ENCODE data around the gene MCF2L.
"Not testable (repeated sequence)": the region's sequence is repeated elsewhere in the genome, so short reads cannot be mapped to it uniquely, and the experiment has no call there.

Gene MCF2L

GRCh38 chr13:113105032-113105920 lies 136.3 kb downstream of the MCF2L start, which contains the start of gene F7:
TSS of gene F7 (plus strand) at chr13:113105791. CDS start at chr13:113105842, 51 bp downstream.
- DNase-seq: no peak

- DNase-seq: no peak
Observed at GRCh38 chr13:113105921-113106452, 137.0 kb downstream of the MCF2L start.

- DNase-seq: no peak
Observed at GRCh38 chr13:113106711-113107351, 137.8 kb downstream of the MCF2L start.

- DNase-seq: not testable (repeated sequence)
Observed at GRCh38 chr13:113108521-113108920, 139.5 kb downstream of the MCF2L start.

- peak; percentile 14 for DNase-seq
Observed at GRCh38 chr13:113109151-113110047, 140.4 kb downstream of the MCF2L start.

- DNase-seq: peak; percentile 60
Observed at GRCh38 chr13:113110048-113110851, 141.2 kb downstream of the MCF2L start.

GRCh38 chr13:113110852-113111315 lies 141.9 kb downstream of the MCF2L start:
- DNase-seq: peak; percentile 36

GRCh38 chr13:113111821-113112220 lies 142.8 kb downstream of the MCF2L start:
- DNase-seq: not testable (repeated sequence)

GRCh38 chr13:113112475-113112874 lies 143.5 kb downstream of the MCF2L start:
- not testable (repeated sequence) for DNase-seq

- DNase-seq: no peak
Observed at GRCh38 chr13:113112893-113113845, 144.2 kb downstream of the MCF2L start.

- DNase-seq: no peak
Observed at GRCh38 chr13:113113846-113114271, 144.8 kb downstream of the MCF2L start.

GRCh38 chr13:113114511-113115362 lies 145.7 kb downstream of the MCF2L start:
- DNase-seq: no peak

GRCh38 chr13:113115363-113116205 lies 146.6 kb downstream of the MCF2L start:
- no peak for DNase-seq

GRCh38 chr13:113116206-113116800 lies 147.3 kb downstream of the MCF2L start:
- DNase-seq: no peak

- DNase-seq: no peak
Observed at GRCh38 chr13:113116871-113117271, 147.9 kb downstream of the MCF2L start.

- no peak for DNase-seq
Observed at GRCh38 chr13:113117335-113117872, 148.4 kb downstream of the MCF2L start.

GRCh38 chr13:113117911-113118260 lies 148.9 kb downstream of the MCF2L start:
- DNase-seq: no peak

All from activated CD8-positive, alpha-beta memory T cell treated with anti-CD3 and anti-CD28 coated beads, Interleukin-2, amount 50 U/mL, for 4 hours (primary cell).